IMR-90 (cell line): Measurements from ENCODE around the gene ACOT7.
"Not testable (repeated sequence)": the region's sequence is repeated elsewhere in the genome, so short reads cannot be mapped to it uniquely, and the experiment has no call there.

Experiments
- BHLHE40 ChIP-seq: fragments of 150-350 bp; IDR thresholded peaks from 2 replicates; pipeline ENCODE4 v1.6.1; 2016; ENCODE audit warnings: mild to moderate bottlenecking, low read depth, low read length
- CEBPB ChIP-seq: IDR thresholded peaks from 2 replicates; pipeline ENCODE4 v1.6.1; 2012; ENCODE audit warnings: low read depth, low read length, improper control_type of control experiment
- CTCF ChIP-seq: conservative IDR thresholded peaks from 2 replicates; pipeline ENCODE4 v1.5.1; 2012; ENCODE audit warnings: mild to moderate bottlenecking, low read depth, low read length, improper control_type of control experiment
- FOS ChIP-seq: fragments of 150-350 bp; IDR thresholded peaks from 2 replicates; pipeline ENCODE4 v1.6.1; 2016; ENCODE audit warnings: low read depth, low read length
- MAFK ChIP-seq: IDR thresholded peaks from 2 replicates; pipeline ENCODE4 v1.6.1; 2012; ENCODE audit warnings: low read depth, low read length, improper control_type of control experiment
- MAZ ChIP-seq: IDR thresholded peaks from 2 replicates; pipeline ENCODE4 v1.6.1; 2012; ENCODE audit warnings: low read depth, mild to moderate bottlenecking, low read length, improper control_type of control experiment, moderate library complexity, borderline replicate concordance
- MXI1 ChIP-seq: IDR thresholded peaks from 2 replicates; pipeline ENCODE4 v1.6.1; 2012; ENCODE audit warnings: low read depth, mild to moderate bottlenecking, low read length, moderate library complexity, borderline replicate concordance
- NFE2L2 ChIP-seq: fragments of 150-350 bp; IDR thresholded peaks from 2 replicates; pipeline ENCODE4 v1.6.1; 2016; ENCODE audit warnings: low read depth, mild to moderate bottlenecking, low read length
- POLR2A ChIP-seq: IDR thresholded peaks from 2 replicates; pipeline ENCODE4 v1.6.1; 2012; ENCODE audit warnings: mild to moderate bottlenecking, low read depth, low read length
- RAD21 ChIP-seq: IDR thresholded peaks from 2 replicates; pipeline ENCODE4 v1.6.1; 2012; ENCODE audit warnings: low read length, improper control_type of control experiment
- RCOR1 ChIP-seq: IDR thresholded peaks from 2 replicates; pipeline ENCODE4 v1.6.1; 2012; ENCODE audit warnings: mild to moderate bottlenecking, low read length, improper control_type of control experiment; ENCODE audit not compliant: insufficient replicate concordance
- USF2 ChIP-seq: fragments of 150-350 bp; IDR thresholded peaks from 2 replicates; pipeline ENCODE4 v1.6.1; 2017; ENCODE audit warnings: mild to moderate bottlenecking, antibody characterized with exemption, low read length, low read depth

GRCh38 chr1:6428453-6428852 lies 34.9 kb upstream of the ACOT7 start:
- not testable (repeated sequence) for TF ChIP-seq CTCF, MXI1, FOS, RCOR1, POLR2A, USF2, MAFK, RAD21, CEBPB, BHLHE40, MAZ, NFE2L2
